ENCODE data around the gene MYCBP2.

- TF ChIP-seq, protein P1, sequence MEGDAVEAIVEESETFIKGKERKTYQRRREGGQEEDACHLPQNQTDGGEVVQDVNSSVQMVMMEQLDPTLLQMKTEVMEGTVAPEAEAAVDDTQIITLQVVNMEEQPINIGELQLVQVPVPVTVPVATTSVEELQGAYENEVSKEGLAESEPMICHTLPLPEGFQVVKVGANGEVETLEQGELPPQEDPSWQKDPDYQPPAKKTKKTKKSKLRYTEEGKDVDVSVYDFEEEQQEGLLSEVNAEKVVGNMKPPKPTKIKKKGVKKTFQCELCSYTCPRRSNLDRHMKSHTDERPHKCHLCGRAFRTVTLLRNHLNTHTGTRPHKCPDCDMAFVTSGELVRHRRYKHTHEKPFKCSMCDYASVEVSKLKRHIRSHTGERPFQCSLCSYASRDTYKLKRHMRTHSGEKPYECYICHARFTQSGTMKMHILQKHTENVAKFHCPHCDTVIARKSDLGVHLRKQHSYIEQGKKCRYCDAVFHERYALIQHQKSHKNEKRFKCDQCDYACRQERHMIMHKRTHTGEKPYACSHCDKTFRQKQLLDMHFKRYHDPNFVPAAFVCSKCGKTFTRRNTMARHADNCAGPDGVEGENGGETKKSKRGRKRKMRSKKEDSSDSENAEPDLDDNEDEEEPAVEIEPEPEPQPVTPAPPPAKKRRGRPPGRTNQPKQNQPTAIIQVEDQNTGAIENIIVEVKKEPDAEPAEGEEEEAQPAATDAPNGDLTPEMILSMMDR (IDR thresholded peaks at IDR 0.05): no peak
- TF ChIP-seq MEF2A (IDR thresholded peaks at IDR 0.05; ENCODE audit: borderline replicate concordance, low read depth) (no peak), SIN3A (IDR thresholded peaks at IDR 0.05; ENCODE audit: borderline replicate concordance, low read depth, low read length) (no peak), EP300 (IDR thresholded peaks at IDR 0.05; ENCODE audit: borderline replicate concordance in 1 of 2, low read depth in 1 of 2, low read length in 1 of 2) (no peak), JUND (IDR thresholded peaks at IDR 0.05) (no peak), TAF1 (IDR thresholded peaks at IDR 0.05; ENCODE audit: borderline replicate concordance, low read depth, low read length) (no peak), CHD2 (IDR thresholded peaks at IDR 0.05; ENCODE audit: low read length, partially characterized antibody) (no peak), GABPA (IDR thresholded peaks at IDR 0.05; ENCODE audit: low read depth) (no peak)
- TF ChIP-seq, protein P2, sequence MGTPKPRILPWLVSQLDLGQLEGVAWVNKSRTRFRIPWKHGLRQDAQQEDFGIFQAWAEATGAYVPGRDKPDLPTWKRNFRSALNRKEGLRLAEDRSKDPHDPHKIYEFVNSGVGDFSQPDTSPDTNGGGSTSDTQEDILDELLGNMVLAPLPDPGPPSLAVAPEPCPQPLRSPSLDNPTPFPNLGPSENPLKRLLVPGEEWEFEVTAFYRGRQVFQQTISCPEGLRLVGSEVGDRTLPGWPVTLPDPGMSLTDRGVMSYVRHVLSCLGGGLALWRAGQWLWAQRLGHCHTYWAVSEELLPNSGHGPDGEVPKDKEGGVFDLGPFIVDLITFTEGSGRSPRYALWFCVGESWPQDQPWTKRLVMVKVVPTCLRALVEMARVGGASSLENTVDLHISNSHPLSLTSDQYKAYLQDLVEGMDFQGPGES (IDR thresholded peaks at IDR 0.05; ENCODE audit: low read depth, low read length): no peak
Measured at GRCh38 chr13:77185721-77186120, 141.2 kb downstream of the MYCBP2 start.
